Esophagus muscularis mucosa (tissue), 4 donors: ENCODE results near the gene CEP164. TPM values are rescaled to one million over a fixed set of nuclear protein-coding genes. Genes with fewer than 3 reads are reported as not detected.

ENCODE experiments used
- DNase-seq: peaks from one replicate; pipeline ENCODE4 v3.0.0-alpha.2; 2017; ENCODE audit errors: extremely low spot score
- H3K27ac ChIP-seq, 4 donors: fragments of 200-600 bp; sonication (generic); replicated peaks in 1 of 4; 1 replicate in 3 of 4; 2 replicates in 1 of 4; pipeline ENCODE4 v1.5.1; 2016 to 2019; ENCODE audit warnings: mild to moderate bottlenecking in 1 of 4
- H3K27me3 ChIP-seq, 4 donors: fragments of 200-600 bp; sonication (generic); one replicate each; pipeline versions ENCODE4 v1.5.1 to v1.6.0; 2016 to 2019
- H3K36me3 ChIP-seq, 4 donors: fragments of 200-600 bp; sonication (generic); one replicate each; pipeline ENCODE4 v1.5.1; 2016 to 2019
- H3K4me1 ChIP-seq, 4 donors: fragments of 200-600 bp; sonication (generic); one replicate each; pipeline ENCODE4 v1.5.1; 2016 to 2019
- H3K4me3 ChIP-seq, 4 donors: fragments of 200-600 bp; sonication (generic); 1 replicate in 2 of 4; 2 replicates in 2 of 4; pipeline ENCODE4 v1.5.1; 2016 to 2019; ENCODE audit warnings: mild to moderate bottlenecking in 4 of 4, moderate library complexity in 1 of 4
- H3K9me3 ChIP-seq, 4 donors: fragments of 200-600 bp; sonication (generic); 1 replicate in 3 of 4; 2 replicates in 1 of 4; pipeline ENCODE4 v1.5.1; 2016 to 2019
- CTCF ChIP-seq, 3 experiments: fragments of 200-600 bp in 2 of 3; fragments of 450-650 bp in 1 of 3; sonication (generic) in 2 of 3; IDR thresholded peaks; one replicate each; pipeline ENCODE4 v1.5.1; 2017 to 2019; ENCODE audit warnings: antibody characterized with exemption in 3 of 3, mild to moderate bottlenecking in 2 of 3, moderate library complexity in 1 of 3
- EP300 ChIP-seq: sonication (generic); formaldehyde crosslinking; IDR thresholded peaks from one replicate; pipeline ENCODE4 v1.6.1; 2017; ENCODE audit warnings: antibody characterized with exemption
- POLR2A ChIP-seq: fragments of 450-650 bp; IDR thresholded peaks from one replicate; pipeline ENCODE4 v1.6.1; 2017; ENCODE audit warnings: antibody characterized with exemption, moderate library complexity, mild to moderate bottlenecking, low read depth
- POLR2AphosphoS5 ChIP-seq, 2 donors: sonication (generic); formaldehyde crosslinking; IDR thresholded peaks; one replicate each; pipeline ENCODE4 v1.6.1; 2017; ENCODE audit warnings: antibody characterized with exemption in 2 of 2
- WGBS: methylation state at CpG from one replicate; pipeline ENCODE4 v1.1.5; 2018; 5-methylcytosine and 5-hydroxymethylcytosine counted together
- intact Hi-C: fragments of 100-400 bp; cut with DNase I; formaldehyde crosslinking; loops from one replicate; pipeline ENCODE4 v1.15.1; 2023
- total RNA-seq, 4 donors: library from RNA; depleted of rRNA; stranded (reverse); fragments of >200 nt; gene quantifications; one replicate each; pipeline versions ENCODE4 v1.1.0 to v1.2.1, GENCODE V29; 2016

Gene CEP164
- total RNA-seq, 4 donors from 2014 or later, result 16.4 to 21.2 (median 18.7) TPM

GRCh38 chr11:117296881-117297280 lies 30.8 kb upstream of the CEP164 start:
- Histone ChIP-seq H3K27ac (no peak overlapping the region), H3K9me3 (no peaks in the 10 kb centered on the region), H3K27me3 (no peaks in the 10 kb centered on the region), H3K36me3 (peaks cover 0 to 46% (median 26%) of the 10 kb centered on the region in 4 donors), H3K4me1 (peaks cover 18 to 23% (median 19%) of the 10 kb centered on the region in 4 donors), H3K4me3 (no peak overlapping the region)
- whole genome bisulfite sequencing, result 89% methylated on average over 6 of the region's 6 CpGs
- intact Hi-C loops, result no loop called here
- DNase-seq, result no peak
- TF ChIP-seq EP300 (no peak), POLR2A (no peak), POLR2AphosphoS5 (IDR thresholded peaks at IDR 0.05) (no peak), CTCF (IDR thresholded peaks at IDR 0.05) (no peak)

GRCh38 chr11:117298195-117298594 lies 29.5 kb upstream of the CEP164 start:
- no peak for DNase-seq
- intact Hi-C loops, result no loop called here
- Histone ChIP-seq H3K4me3 (no peak overlapping the region), H3K27ac (no peak overlapping the region), H3K9me3 (no peaks in the 10 kb centered on the region), H3K4me1 (peaks cover 18 to 23% (median 20%) of the 10 kb centered on the region in 4 donors), H3K27me3 (no peaks in the 10 kb centered on the region), H3K36me3 (peaks cover 0 to 35% (median 18%) of the 10 kb centered on the region in 4 donors)
- WGBS, result 93% methylated on average over 8 of the region's 8 CpGs
- TF ChIP-seq POLR2A (no peak), CTCF (IDR thresholded peaks at IDR 0.05) (no peak), POLR2AphosphoS5 (IDR thresholded peaks at IDR 0.05) (no peak), EP300 (no peak)

GRCh38 chr11:117299351-117300282 lies 28.0 kb upstream of the CEP164 start:
- peak overlapping the region; percentile 24 to 34 (median 30) for H3K4me3 ChIP-seq
- H3K9me3 ChIP-seq, result no peaks in the 10 kb centered on the region
- DNase-seq, result no peak
- no peak for TF ChIP-seq CTCF (IDR thresholded peaks at IDR 0.05)
- no peak for TF ChIP-seq POLR2AphosphoS5 (IDR thresholded peaks at IDR 0.05)
- TF ChIP-seq EP300, result no peak
- TF ChIP-seq POLR2A, result no peak
- WGBS, result 60% methylated on average over 12 of the region's 12 CpGs
- peaks cover 0 to 20% (median 7%) of the 10 kb centered on the region in 4 donors for H3K36me3 ChIP-seq
- no peaks in the 10 kb centered on the region for H3K27me3 ChIP-seq
- no peak overlapping the region for H3K27ac ChIP-seq
- intact Hi-C loops, result no loop called here
- peaks cover 18 to 23% (median 20%) of the 10 kb centered on the region in 4 donors for H3K4me1 ChIP-seq

- Histone ChIP-seq H3K36me3 (peaks cover 0 to 14% (median 3%) of the 10 kb centered on the region in 4 donors), H3K27me3 (no peaks in the 10 kb centered on the region), H3K4me1 (peaks cover 18 to 23% (median 20%) of the 10 kb centered on the region in 4 donors), H3K4me3 (peak overlapping the region; percentile 24 to 34 (median 30)), H3K9me3 (no peaks in the 10 kb centered on the region), H3K27ac (no peak overlapping the region)
- WGBS, result under 1% methylated on average over 9 of the region's 17 CpGs
- intact Hi-C loops, result no loop called here
- no peak for TF ChIP-seq POLR2A
- no peak for TF ChIP-seq EP300
- TF ChIP-seq POLR2AphosphoS5 (IDR thresholded peaks at IDR 0.05), result no peak
- no peak for TF ChIP-seq CTCF (IDR thresholded peaks at IDR 0.05)
- DNase-seq, result no peak
Observed at GRCh38 chr11:117300283-117300663, 27.4 kb upstream of the CEP164 start.
